PFSK-1 (cell line): ENCODE measurements around the gene TOP2A.

Experiments
- POLR2AphosphoS5 ChIP-seq: IDR thresholded peaks from 2 replicates; pipeline ENCODE4 v1.6.1; 2012; ENCODE audit warnings: low read depth, mild to moderate bottlenecking, control low read depth, low read length, moderate library complexity
- REST ChIP-seq, 2 experiments: IDR thresholded peaks; 2 replicates each; pipeline versions ENCODE4 v1.6.1 to v1.8.0; 2011 to 2012; ENCODE audit warnings: low read depth in 2 of 2, low read length in 2 of 2, control low read depth in 1 of 2, inconsistent platforms in 1 of 2, mild to moderate bottlenecking in 1 of 2, moderate library complexity in 1 of 2; ENCODE audit not compliant: insufficient read depth in 1 of 2
- TAF1 ChIP-seq: IDR thresholded peaks from 2 replicates; pipeline ENCODE4 v1.6.1; 2012; ENCODE audit warnings: low read length, control low read depth, borderline replicate concordance; ENCODE audit not compliant: insufficient read depth

- TF ChIP-seq REST (IDR thresholded peaks at IDR 0.05; ENCODE audit: insufficient read depth in 1 of 2, low read depth in 2 of 2, low read length in 2 of 2) (no peak), TAF1 (no peak), POLR2AphosphoS5 (no peak)
These were observed 42.7 kb downstream of the TOP2A start for GRCh38 chr17:40374821-40375498.
